ENCODE measurements around the gene PLA2G4C.

The PLA2G4C gene

GRCh38 chr19:48117515-48118130, 7.0 kb upstream of the PLA2G4C start:
- TF ChIP-seq CTCF (conservative IDR thresholded peaks at IDR 0.05; ENCODE audit: control insufficient read depth, insufficient read depth, low read depth, low read length) = no peak
- H3K4me3 ChIP-seq (ENCODE audit: control insufficient read depth, low read depth, low read length) = no peak overlapping the region
- no peak for DNase-seq (ENCODE audit: low read depth)

GRCh38 chr19:48113190-48113917, 2.7 kb upstream of the PLA2G4C start:
- H3K4me3 ChIP-seq (ENCODE audit: control insufficient read depth, low read depth, low read length) = no peak overlapping the region
- TF ChIP-seq CTCF (conservative IDR thresholded peaks at IDR 0.05; ENCODE audit: control insufficient read depth, insufficient read depth, low read depth, low read length) = no peak
- DNase-seq (ENCODE audit: low read depth) = no peak

- no peak for TF ChIP-seq CTCF (conservative IDR thresholded peaks at IDR 0.05; ENCODE audit: control insufficient read depth, insufficient read depth, low read depth, low read length)
- no peak overlapping the region for H3K4me3 ChIP-seq (ENCODE audit: control insufficient read depth, low read depth, low read length)
- no peak for DNase-seq (ENCODE audit: low read depth)
Observed at GRCh38 chr19:48111280-48111679, 663 bp upstream of the PLA2G4C start.

GRCh38 chr19:48108997-48109782, 1.4 kb downstream of the PLA2G4C start:
- no peak for DNase-seq (ENCODE audit: low read depth)
- no peak for TF ChIP-seq CTCF (conservative IDR thresholded peaks at IDR 0.05; ENCODE audit: control insufficient read depth, insufficient read depth, low read depth, low read length)
- H3K4me3 ChIP-seq (ENCODE audit: control insufficient read depth, low read depth, low read length) = no peak overlapping the region

GRCh38 chr19:48103922-48104321, 6.7 kb downstream of the PLA2G4C start:
- no peak for DNase-seq (ENCODE audit: low read depth)
- no peak for TF ChIP-seq CTCF (conservative IDR thresholded peaks at IDR 0.05; ENCODE audit: control insufficient read depth, insufficient read depth, low read depth, low read length)
- no peak overlapping the region for H3K4me3 ChIP-seq (ENCODE audit: control insufficient read depth, low read depth, low read length)

GRCh38 chr19:48102870-48103751, 7.5 kb downstream of the PLA2G4C start:
- DNase-seq (ENCODE audit: low read depth) = peak; percentile 59
- TF ChIP-seq CTCF (conservative IDR thresholded peaks at IDR 0.05; ENCODE audit: control insufficient read depth, insufficient read depth, low read depth, low read length) = peak; percentile 78
- no peak overlapping the region for H3K4me3 ChIP-seq (ENCODE audit: control insufficient read depth, low read depth, low read length)

Data from fibroblast of mammary gland (primary cell).